Fibroblast of skin of right biceps (primary cell): ENCODE measurements around the gene SLC22A12.
"Not testable (repeated sequence)": the region's sequence is repeated elsewhere in the genome, so short reads cannot be mapped to it uniquely, and the experiment has no call there.

Experiments
- DNase-seq: peaks from one replicate; pipeline ENCODE4 v3.0.0-alpha.2; 2013

SLC22A12 gene

DNA sequence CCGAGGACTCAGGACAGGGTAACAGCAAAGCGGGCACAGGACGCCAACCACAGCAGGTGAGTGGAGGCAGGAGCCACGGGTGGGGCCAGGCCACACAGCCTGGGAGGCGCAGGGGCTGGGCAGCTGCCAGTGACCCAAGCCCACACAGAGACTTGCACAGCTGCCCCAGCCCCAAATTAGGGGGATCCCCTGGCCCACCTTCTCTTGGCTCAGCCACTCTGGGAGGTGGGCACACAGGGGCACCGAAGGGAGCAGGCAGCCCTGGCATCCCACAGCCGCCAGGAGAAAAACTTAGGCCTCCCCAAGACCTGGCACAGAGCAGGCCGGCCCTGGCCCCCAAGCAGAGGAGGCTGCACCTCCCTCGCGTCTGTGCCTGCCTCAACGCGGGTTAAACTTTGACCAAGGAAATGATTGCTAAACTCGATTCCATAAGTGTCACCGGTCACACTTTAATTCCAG is at the start of gene SLC22A12:
Gene SLC22A12 (plus strand): TSS at position 458 of the 459 bp plus-strand sequence. CDS start 337 bp downstream, outside the sequence.
- DNase-seq, result no peak

GRCh38 chr11:64542172-64543125 is 48.6 kb upstream of the SLC22A12 start:
- no peak for DNase-seq

- no peak for DNase-seq
Observed at GRCh38 chr11:64543818-64544217, 47.2 kb upstream of the SLC22A12 start.

DNA sequence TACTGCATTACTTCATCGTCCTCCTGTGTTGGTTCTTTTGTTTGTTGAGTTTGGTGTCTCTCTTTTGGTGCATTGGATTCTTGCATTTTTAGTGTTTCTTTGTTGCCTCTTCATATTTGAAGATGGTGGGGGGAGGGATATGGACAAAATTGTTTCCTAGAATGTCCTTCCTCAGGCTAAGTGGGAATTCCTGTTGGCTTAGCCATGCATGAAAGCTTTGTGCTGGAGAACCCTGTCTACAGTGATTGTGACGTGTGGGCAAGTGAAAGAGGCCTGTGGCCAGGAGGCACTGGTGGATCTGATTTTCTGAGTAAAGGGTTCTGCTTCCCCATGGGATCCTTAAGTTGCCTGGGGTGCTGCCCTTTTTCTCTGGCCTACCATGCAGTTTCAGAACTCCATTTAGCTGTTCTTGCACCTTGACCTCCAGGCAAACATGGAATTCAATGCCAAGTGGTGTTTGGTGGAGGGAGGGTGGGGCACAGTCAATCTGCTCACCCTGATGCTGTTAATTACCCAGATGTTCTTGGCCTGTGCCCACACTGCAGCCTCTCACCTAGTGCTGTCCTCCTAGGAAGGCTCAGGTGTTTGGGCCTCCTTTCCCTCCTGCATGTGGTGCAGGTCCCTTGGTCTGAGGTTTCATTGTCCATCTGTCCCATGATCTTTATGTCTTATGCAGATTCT is 46.3 kb upstream of the SLC22A12 start:
- no peak for DNase-seq

DNA sequence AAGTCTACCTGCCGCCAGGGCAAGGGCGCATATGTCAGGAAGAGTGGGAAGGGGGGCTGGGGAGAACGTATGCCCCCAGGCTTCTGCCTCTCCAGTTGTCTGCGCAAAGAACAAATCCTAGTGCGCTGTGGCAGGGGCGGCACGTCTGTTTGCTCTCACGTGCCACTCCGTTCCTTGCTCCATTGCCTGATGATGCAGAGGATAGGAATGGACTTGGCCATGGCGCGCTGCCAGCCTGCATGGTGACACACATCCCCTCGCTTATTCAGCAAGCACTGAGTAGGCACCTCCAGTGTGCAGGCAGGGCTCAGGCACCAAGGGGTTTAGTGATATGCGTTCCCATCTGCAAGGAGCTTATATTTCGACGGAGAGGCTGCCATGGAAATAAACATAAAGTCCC is 45.4 kb upstream of the SLC22A12 start:
- peak; percentile 79 for DNase-seq

DNA sequence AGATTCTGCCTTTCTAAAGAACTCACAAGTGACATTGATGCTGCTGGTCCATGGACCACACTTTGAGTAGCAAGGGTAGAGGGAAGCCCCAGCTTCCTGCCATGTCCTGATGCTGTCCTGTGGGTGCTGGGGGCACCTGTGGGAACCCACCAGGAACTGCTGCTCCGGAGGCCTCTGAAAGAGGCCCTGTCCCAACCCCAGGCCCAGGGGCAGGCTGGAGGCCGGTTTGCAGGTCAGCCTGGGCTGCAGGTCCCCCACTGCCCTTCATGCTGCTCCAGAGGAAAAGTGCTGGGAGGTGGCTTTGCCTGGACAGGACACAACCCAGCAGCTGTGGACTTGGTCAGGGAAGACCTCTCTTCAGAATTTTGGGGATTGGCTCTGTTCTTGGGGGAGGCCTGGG is 44.8 kb upstream of the SLC22A12 start:
- DNase-seq, result no peak

- DNase-seq, result no peak
Observed at GRCh38 chr11:64546600-64546999, 44.4 kb upstream of the SLC22A12 start.

DNA sequence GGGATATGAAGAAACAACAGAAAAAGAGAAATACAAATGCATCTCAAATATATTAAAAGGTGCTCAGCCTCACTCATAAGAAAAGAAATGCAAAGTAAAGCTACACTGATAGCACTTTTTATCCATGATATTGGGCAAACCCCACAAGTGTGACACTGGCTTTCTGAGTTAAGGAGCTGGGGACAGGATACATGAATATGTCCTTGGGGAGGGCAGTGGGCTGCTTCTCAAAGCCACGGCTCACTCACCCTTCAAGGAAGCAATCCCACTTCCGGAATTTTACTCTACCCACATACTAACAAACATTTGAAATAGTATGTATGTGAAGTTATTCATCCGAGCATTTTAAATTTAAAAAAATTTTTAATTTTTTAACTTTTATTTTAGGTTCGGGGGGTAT is 41.1 kb upstream of the SLC22A12 start:
- no peak for DNase-seq

DNA sequence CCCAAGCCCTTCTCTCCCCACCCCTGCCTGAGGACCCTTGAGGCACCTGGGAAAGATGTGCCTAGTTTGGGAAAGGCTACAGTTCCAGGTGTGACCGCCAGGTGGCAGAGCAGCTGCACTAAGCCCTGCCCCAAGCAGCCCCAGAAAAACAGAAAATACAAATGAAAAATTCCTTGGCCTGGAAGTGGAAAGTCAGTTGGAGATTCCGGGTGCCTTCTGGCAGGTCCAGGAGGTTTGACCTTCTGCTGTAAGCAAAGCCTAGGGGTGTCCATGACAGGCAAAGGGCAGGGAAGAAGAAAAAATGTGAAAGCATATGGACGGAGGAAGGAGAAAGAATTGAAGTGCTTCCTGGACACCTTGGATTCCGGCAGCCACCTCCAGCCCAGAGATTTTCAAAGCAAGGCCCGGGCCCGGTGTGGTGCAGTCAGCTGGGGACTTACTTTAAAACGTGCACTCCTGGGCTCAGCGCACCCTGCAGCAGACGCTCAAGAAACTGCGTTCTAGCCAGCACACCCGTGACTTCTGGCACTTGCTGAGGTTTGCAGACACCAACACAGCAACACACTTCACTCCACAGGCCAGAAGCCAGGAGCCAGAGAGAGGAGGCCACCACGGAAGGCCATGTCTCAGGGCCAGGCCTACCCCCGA is 37.3 kb upstream of the SLC22A12 start:
- peak; percentile 34 for DNase-seq

DNA sequence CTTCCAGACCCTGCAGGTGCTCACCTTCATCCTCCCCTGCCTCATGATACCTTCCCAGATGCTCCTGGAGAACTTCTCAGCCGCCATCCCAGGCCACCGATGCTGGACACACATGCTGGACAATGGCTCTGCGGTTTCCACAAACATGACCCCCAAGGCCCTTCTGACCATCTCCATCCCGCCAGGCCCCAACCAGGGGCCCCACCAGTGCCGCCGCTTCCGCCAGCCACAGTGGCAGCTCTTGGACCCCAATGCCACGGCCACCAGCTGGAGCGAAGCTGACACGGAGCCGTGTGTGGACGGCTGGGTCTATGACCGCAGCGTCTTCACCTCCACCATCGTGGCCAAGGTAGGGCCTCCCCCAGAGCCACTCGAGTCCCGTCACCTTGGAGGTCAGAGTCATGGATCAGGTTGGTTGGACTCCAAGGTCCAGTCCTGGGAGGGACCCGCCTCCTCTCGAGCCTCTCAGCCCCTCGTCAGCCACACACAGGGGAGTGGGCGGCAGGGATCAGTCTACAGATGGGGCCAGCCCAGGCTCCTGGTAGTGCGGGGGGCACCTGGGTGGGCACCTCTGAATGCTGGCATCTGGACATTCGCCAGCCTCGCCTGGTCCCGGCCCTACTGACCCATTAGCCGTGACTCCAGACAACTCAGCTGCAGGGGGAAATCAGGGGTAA is 34.8 kb upstream of the SLC22A12 start:
- DNase-seq, result no peak

GRCh38 chr11:64556721-64557250 is 34.2 kb upstream of the SLC22A12 start:
- no peak for DNase-seq

DNA sequence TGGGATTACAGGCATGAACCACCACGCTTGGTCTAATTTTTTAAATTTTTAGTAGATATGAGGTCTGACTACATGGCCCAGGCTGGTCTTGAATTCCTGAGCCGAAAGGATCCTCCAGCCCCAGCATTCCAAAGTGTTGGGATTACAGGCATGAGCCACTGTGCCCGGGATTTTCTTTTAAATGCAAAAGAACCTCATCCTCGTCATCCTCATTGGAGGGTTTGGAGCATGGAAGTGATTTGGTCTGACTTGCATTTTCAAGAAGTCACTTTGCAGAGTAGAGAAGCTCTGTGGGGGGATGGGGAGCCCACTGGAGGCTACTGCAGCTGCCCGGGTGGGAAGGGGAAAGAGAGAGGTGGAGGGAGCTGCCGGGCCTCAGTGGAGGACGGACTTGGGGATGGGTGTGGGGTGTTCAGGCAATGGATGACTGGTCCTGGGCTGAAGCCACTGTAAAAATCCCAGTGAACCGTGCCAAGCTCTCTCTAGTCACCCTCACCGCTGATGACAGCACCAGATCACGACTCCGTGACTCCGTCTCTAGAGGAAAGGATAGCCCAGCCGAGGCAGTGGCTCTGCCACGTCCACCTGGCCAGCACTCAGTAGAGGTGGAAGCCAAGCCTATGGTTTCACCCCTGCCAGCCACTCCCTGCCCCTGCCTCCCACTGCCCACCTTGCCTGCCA is 32.8 kb upstream of the SLC22A12 start:
- no peak for DNase-seq

GRCh38 chr11:64558869-64559268 is 32.2 kb upstream of the SLC22A12 start:
- DNase-seq, result no peak

- no peak for DNase-seq
Observed at GRCh38 chr11:64559351-64560138, 31.5 kb upstream of the SLC22A12 start.

DNA sequence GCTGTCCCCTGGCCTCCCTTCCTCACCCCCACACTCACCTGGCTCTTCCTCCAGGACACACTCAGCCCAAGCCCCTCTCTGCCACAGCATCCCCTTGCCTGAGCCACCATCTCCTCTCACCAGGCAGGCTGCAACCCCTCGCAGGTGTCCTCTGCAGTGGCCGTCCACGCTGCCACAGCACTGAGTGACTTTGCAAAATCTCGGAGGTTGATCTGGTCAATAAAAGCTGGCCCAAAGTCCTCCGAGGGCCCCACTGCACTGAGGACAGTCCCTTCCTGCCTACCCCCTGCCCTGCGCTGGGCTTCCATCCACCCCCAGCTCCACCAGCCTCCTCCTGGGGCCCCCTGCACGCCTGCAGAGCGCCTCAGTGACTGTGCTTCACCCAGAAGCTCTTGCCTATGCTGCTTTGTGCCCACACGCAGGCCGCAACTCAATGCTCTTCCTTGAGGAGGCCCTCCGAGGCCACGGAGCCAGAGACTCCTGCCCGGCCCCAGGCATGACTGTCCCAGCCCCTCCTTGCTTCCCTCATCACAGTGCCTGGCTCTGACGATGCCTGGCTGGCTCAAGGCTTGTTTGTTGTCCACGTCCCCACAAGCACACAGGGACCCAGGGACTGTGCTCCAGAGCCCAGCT is 30.8 kb upstream of the SLC22A12 start:
- no peak for DNase-seq

GRCh38 chr11:64560941-64561340 is 30.1 kb upstream of the SLC22A12 start:
- DNase-seq, result no peak

DNA sequence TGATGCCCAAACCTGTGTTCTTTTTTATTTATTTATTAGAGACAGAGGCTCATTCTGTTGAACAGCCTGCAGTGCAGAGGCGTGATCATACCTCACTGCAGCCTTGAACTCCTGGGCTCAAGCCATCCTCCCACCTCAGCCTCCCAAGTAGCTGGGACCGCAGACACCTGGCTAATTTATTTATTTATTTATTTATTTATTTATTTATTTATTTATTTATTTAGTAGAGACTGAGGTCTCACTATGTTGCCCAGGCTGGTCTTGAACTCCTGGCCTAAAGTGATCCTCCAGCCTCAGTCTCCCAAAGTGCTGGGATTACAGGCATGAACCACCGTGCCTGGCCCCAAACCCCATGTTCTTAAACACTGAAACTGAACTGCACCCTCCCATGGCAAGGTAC is 29.6 kb upstream of the SLC22A12 start:
- DNase-seq, result not testable (repeated sequence)

DNA sequence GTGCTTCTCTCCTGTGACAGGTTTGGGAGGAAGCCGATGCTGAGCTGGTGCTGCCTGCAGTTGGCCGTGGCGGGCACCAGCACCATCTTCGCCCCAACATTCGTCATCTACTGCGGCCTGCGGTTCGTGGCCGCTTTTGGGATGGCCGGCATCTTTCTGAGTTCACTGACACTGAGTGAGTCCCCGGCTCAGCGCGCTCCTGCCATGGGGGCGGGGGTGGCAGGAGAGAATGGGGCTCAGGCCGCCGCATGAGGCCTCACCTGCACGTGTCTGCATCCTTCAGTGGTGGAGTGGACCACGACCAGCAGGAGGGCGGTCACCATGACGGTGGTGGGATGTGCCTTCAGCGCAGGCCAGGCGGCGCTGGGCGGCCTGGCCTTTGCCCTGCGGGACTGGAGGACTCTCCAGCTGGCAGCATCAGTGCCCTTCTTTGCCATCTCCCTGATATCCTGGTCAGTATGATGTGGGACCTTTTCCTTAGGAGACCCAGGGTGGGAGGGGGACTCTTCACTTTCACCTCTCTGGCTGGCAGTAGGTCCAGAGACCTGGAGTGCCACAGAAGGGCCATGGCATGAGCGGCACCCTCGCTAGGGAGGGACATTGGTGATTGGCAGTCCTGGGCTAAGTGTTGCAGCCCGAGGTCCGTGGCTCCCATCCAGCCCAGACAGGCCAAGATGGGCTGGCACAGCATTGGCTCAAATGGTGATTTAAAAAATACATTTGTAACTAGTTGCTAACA is 28.9 kb upstream of the SLC22A12 start:
- no peak for DNase-seq

DNA sequence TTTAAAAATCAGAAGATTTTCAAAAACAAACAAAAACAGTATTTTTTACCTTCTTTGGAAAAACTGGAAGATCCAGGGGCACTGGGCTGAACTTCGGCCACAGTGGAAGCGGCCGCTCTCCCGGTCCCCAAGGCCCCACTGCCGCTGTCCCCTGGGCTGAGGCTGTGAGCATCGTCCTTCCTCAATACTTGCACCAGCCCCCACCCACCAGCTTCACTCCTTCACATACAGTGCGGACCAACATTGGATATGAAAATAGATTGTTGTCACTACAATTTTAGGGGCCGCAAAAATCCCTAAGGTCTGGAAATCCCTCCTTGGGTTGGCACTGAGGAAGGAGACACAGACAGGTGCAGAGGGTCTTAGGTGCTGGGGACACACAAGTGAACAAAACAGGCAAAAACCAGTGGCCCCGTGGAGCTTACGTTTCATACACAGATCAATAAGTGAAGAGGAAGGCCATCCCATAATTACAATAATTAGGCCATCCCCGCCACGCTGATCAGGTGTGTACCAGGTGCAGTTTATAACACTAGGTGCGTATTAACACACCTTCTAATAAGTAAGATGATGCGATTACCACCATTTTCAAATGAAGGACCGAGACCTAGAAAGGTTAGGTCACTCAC is 28.2 kb upstream of the SLC22A12 start:
- DNase-seq, result no peak
